AG09309 (cell line): ENCODE data around the gene SIX6.

Experiments used
- DNase-seq: peaks from one replicate; pipeline ENCODE4 v3.0.0-alpha.2; 2010; ENCODE audit warnings: low read depth
- H3K4me3 ChIP-seq: 2 replicates; pipeline ENCODE4 v1.5.1; 2011; ENCODE audit warnings: mild to moderate bottlenecking, low read depth, low read length, moderate library complexity; ENCODE audit not compliant: control insufficient read depth
- CTCF ChIP-seq: IDR thresholded peaks from 2 replicates; pipeline ENCODE4 v1.5.1; 2011; ENCODE audit warnings: mild to moderate bottlenecking, low read depth, low read length, inconsistent platforms; ENCODE audit not compliant: insufficient read depth, control insufficient read depth; ENCODE audit errors: missing control alignments

SIX6 gene

GRCh38 chr14:60514378-60514740, 5.4 kb downstream of the SIX6 start:
- H3K4me3 ChIP-seq: peak overlapping the region; percentile 29
- DNase-seq: no peak
- no peak for TF ChIP-seq CTCF

- H3K4me3 ChIP-seq: peak overlapping the region; percentile 29
- TF ChIP-seq CTCF: peak; percentile 12
- DNase-seq: no peak
These were observed 6.0 kb downstream of the SIX6 start for GRCh38 chr14:60514741-60515491.

- DNase-seq: no peak
- no peak for TF ChIP-seq CTCF
- no peak overlapping the region for H3K4me3 ChIP-seq
These were observed 6.8 kb downstream of the SIX6 start for GRCh38 chr14:60515511-60516289.

DNA sequence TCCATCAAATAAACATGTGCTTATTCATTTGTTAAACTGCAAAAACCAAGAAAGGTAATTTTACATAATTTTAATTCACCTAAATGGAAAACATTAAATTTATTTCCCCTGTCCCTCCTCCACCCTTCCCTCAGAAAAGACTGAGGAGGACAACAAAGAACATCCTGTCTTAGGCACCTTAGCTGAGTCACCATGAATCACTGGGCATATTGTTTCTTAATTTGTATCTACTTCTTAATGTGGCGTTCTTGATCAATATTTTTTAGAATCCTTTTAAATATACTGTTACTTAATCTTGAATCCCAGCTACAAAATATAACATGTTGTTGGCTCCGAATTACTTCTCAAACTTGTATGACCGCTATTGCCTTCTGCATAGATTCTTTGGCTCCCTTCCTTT, 23.5 kb downstream of the SIX6 start:
- no peak for TF ChIP-seq CTCF
- DNase-seq: no peak
- no peak overlapping the region for H3K4me3 ChIP-seq

- TF ChIP-seq CTCF: no peak
- no peak for DNase-seq
- H3K4me3 ChIP-seq: no peak overlapping the region
These were observed 28.7 kb downstream of the SIX6 start for GRCh38 chr14:60537663-60538062.

GRCh38 chr14:60544659-60545058, 35.7 kb downstream of the SIX6 start:
- no peak for DNase-seq
- no peak for TF ChIP-seq CTCF
- no peak overlapping the region for H3K4me3 ChIP-seq
